NCI-H748 (cell line): ENCODE data around the gene SUSD4.
A peak's percentile ranks its signal among the peaks of the same experiment; 100 is the strongest.

Experiments
- DNase-seq: peaks from one replicate; lab custom pipeline; 2025; ENCODE audit not compliant: unreplicated experiment; lab: John Stamatoyannopoulos, UW

SUSD4 gene

DNA sequence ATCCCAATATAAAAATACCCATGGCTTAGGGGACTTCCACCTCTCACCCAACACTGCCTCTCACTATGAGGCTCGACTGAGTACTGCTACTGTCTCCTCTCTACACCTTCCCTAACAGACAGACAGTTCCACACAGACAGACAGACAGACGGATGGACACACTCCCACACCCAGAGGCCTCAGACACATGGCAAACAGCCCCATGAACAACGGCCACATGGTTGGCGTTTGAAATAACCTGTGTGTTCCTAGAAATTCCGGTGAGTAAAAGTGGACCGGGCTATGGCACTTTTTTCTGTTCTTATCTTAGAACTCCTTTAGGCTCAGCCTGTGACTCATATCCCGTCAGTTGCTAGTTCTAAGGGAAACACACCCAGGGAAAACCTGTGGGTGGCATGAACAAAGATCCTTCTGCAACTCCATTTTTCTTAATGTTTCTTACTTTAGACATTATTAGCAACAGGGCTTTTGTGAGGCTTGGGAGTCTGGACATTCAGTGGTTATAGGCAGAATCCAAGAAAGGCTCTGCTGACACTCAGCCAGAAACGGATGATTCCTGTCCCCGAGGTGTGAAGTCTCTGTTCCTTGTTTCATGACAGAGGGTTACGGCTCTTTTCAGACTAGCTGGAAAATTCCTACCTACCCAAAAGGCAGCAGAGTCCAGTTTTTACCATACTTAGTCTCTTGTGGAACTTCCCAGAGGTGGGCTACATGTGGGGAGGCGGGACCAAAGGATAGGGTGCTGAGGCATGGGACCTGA lies 130.4 kb downstream of the SUSD4 start:
- DNase-seq, result peak; percentile 23

DNA sequence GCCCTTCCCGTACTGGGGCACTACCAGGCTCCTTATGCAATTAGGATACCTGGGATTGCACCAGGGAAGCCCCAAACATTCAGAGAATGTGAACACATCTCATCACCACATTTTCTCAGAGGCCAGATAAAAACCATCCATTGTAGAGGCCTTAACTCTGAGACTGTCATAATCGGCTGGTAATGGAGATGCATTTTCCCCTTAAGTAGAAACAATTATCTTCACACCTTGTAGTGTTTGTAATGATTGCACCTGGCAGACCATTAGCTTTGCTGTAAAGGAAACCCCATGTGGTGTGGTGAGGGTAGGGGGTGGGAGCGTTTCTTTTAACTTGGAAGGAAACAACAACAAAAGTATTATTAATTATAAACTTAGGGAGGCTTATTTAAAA lies 131.0 kb downstream of the SUSD4 start:
- peak; percentile 80 for DNase-seq

DNA sequence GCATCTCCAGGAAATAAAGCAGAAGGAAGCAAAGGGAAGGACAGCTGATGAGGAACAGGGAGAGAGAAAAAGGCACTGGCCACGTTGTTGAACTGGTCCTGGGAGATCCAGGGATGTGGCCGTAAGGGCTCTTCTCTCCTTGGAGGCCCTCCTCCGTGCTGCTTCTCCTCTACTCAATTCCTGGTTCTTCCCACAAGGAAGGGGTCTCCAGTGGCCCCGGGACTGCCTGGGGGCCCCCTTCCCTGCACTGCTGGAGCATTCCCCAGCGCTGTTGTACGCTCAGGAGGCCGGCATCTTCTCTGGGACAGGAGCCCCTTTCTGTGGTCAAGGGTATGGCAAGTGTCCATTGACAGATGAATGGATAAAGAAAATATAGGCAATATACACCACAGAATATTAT lies 132.4 kb downstream of the SUSD4 start:
- DNase-seq, result no peak

DNA sequence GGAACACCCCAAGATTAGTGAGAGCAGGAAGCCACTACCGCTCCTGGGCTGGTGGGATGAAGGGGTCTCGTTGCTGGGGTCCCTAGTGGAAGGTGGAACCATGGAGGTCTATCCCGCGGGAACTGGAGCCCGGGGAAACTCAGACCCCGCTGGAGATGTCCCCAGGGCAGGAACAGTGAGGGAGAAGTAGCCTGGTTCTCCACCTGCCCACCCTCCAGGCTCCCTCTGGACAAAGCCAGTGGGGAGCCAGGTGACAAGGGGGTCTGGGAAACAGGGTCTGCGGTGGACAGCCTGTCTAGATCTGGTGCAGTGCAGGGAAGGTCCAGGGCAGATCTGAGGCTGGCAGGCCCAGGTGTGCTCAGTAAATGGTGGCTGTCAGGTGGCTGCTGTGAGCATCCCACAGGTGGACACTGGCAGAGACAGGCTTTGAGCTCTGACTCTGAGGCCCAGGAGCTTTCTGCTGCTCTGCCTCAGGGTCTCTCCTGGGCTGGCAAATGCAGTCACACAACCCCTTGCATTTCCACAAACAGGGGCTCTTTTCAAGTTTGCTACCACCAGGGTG lies 132.9 kb downstream of the SUSD4 start:
- DNase-seq, result no peak

DNA sequence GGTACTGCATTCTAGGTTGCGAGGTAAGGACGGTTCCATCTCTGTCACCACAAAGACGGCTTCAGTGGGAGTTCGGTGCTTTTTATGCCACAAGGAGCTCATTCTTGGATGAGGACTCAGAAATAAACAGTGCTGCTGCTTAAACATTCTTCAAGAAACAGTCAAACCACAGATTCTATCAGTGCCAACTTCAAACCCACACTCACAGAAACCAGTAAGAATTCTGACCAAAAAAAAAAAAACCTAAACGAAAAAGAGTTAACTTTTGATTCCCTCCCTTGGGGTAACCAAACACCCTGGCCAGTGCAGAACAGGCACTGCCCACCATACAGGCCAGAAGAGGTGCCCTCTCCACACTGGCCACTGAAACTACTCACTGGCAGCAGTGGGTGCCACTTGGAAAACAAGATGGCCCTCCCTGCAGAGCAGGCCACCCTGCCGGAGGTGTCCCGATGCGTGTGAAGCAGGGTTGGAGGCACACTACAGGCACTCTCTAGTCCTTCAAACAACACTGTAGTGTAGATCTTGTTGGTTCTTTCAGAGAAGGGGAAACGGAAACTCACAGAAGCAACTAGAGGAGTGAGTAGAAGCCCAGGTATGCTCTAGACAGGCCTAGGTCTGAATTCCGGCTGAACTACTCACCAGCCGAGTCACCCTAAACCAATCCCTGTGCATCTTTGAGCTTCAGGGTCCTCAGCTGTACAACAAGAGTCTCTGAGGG lies 133.7 kb downstream of the SUSD4 start:
- no peak for DNase-seq

DNA sequence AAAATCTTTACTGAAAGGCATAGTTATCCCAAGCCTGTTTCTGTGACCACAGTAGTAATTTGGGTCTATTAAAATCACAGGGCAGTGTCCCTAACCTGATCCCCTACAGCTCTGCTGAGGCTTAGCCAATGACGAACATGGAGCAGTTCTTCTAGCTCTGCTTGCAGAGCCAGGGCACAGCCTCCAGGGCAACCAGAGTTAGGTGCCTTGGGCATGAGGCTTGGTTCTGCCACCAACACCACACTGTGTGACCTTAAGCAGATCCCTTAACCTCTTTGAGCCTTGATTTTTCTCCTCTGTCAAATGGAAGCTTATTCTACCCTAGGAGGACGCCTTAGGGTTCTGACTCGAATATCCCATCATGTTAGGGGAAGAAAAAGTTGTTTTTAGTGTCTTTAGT lies 134.2 kb downstream of the SUSD4 start:
- no peak for DNase-seq

DNA sequence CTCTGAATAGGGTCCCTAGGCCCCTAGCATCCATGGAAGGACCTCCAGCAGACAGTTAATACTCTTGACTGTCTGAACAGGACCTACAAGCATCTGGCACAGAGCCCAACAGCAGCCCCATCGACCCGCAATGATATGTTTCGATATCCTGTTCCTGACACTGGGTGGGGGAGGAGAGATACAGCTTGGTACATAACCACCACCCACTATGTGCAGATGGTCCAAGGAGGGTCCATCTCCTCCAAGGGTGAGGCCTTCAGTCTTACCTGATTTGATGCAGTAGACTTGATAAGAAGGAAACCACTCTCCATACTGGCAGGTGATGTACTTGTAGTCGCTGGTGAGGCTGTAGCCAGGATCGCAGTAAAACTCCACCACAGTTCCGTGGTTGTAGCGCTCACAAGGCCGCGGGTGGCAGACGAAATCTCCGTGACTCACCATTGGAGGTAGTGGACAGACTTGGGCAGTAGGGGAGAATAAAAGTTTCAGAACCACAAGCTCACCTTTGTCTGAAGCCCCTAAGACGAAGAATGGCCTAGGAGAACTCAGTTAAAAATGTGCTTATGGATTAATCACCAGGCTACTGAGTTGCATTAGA lies 134.9 kb downstream of the SUSD4 start:
- no peak for DNase-seq

DNA sequence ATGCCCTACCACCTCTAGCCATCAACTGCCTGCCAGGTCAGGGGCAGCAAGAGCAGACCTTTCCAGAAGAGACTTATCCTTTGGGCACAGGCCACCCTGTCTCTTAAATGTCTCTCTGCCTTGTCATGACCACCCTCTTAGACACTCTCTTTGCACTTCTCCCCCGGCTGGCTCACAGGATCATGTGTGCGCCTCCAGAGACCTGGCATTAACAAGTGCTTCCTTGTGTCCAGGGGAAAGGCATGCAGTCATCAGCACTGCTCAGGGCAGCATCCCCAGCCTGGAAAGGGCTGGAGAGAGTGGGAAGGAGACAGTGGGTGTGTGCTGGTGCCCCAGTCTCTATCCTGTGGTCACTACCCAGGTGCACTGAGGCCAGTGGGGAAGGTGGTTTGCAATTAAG lies 135.8 kb downstream of the SUSD4 start:
- DNase-seq, result no peak

DNA sequence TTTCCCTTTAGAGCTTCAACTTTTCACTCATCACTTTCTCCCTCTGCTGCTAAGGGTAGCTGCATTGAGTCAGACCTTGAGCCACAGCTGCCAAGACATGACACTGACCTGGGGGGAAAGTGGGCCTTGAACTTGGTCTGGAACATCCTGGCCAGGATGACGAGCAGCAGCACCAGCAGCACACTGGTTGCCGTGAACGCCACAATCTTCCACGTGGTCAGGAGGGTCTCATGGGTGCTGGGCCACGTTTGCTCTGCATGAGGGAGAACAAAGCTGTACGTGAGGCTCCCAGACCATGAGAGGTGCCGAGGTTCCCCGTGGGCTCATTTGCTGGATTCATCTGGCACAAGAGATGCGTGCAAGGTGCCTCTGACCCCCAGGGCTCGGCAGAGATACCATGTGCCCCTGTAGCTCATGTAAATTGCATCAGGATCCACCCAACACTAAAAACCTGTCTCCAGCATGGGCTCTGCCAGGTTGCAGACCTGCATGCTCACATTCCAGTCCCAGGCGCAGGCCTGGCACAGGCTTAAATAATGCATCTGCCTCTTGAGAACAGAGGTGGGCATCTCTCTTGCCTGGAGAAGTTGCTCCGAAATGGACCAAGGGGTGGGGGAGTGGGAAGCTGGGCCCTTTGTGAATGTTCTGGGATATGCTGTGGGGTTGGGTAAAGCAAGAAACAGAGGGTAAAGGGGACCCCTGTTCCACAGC lies 136.3 kb downstream of the SUSD4 start:
- no peak for DNase-seq

DNA sequence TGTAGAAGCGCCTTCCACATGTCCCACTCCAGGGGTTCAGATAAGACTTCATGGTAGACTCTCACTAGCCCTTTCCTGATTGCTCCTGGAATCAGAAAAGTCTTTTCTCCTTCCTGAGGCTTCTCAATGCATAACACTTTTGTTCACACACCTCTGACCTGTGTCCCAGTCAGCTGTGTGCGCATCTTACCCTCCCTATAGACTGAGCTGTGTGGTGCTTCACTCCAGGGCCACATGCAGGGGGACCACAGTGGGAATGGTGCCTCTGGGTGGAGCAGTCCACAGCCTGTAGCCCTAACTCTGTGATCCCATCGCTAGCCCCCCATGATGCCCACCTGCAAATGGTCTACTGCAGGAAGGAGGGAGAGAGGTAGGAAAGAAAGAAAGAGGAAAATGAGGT lies 136.9 kb downstream of the SUSD4 start:
- DNase-seq, result no peak

DNA sequence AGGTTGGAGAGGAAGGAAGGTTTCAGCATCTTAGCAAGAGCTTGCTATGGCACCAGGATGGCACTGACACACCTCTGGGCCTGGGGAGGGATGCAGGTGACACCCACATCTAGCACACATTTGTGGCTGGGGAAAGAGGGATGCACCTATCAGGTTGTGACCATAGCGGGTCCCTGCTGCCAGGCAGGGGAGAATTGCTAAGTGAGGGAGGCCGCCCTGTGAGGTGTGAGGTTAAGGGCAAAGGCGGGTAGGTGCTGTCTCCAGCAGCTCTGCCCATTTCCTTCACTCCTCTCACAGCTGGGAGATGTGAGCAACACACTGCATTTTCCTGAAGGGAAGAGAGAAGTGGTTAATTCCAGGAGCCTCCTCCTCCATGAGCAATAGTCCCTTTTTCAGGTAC lies 137.7 kb downstream of the SUSD4 start:
- no peak for DNase-seq

DNA sequence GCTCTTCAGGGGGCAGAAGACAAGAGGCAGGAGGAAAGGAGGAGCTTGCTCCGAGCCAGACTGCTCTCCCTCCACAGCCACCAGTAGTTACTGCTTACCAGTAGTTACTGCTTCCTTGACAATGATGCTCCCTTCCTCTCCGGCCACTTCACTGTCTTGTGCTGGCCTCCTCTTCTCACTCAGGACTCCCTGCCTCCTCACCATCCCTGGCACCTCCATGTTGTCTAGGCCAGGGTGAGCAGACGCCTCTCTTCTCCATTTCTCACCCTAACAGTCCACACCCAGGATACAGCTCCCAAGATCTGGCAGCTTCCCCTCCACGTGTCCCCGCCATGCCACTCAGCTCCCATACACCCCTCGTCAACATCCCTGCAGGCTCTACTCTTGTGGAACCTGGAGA lies 138.5 kb downstream of the SUSD4 start:
- DNase-seq, result no peak

DNA sequence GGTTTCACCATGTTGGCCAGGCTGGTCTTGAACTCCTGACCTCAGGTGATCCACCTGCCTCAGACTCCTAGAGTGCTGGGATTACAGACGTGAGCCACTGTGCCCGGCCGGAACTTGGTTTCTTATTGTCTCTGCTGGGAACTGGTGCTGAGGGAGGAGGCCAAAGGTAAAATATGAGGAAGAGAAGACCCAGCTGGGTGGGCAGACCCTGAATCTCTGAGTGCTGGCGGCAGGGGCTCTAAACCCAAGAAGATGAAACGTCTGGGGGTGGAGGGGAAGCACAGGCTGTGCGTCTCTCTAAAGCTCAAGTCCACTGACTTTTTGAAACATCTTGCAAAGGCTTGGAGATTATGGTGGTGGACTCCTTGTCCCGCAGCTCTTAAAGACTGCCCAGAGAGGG lies 138.9 kb downstream of the SUSD4 start:
- DNase-seq, result no peak

DNA sequence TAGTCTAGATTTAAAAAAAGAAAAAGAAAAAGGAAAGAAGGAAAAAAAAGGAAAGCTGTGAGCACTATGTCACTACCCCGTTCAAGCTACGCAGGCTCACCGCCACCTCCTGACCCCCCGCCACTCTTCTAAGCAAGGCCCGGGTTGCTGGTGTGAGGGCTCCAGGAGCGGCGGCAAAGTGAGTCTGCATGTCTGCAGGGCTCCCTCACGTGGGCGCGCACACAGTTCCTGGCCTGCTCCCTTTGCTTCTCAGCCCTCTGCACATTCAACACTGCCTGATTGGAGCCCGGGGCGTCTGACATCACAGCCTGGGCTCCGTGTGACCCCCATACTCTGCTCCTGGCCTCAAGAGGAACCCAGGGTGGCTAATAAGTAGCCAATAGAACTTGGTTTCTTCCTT lies 139.5 kb downstream of the SUSD4 start:
- DNase-seq, result no peak

DNA sequence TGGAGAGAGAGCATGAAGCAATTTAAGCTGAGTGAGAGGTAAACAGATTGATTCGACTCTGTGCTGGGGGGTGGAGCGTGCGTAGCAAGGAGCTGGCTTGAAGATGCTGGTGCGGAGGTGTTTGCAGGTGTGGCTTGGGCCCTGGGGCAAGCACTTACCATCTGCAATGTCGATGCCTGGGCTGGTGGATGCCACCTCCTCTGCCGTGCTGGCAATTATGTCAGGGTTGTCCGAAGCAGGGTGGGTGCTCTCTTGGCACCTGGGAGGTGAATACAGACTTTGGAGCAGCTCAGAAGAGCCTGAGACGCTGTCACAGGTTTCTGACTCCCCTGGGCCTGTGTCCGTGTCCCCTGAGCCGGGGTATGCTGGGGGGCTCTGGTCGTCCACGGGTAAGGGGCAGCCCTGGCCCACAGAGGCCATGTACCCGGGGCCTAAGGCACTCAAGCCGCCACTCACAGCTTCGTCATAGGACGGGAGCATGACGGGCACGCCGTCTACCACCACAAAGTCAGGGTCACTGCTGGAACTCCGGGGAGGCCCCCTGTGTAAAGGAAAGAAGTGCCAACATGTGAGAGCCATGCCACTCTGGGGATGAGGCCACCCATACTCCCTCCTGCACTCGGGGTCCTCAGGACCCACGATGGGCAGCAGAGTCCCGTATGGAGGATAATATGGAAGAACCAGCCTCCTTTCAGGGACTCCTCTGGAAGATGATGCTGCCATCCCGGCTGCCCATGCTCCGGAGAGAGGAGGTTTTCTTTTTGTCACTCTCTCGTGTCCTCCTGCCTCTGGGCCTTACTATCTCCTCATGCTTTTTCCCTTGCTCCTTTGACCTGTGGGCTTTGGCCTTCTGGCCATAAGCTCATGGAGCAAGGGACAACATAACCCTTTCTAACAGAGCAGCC lies 140.6 kb downstream of the SUSD4 start:
- no peak for DNase-seq

DNA sequence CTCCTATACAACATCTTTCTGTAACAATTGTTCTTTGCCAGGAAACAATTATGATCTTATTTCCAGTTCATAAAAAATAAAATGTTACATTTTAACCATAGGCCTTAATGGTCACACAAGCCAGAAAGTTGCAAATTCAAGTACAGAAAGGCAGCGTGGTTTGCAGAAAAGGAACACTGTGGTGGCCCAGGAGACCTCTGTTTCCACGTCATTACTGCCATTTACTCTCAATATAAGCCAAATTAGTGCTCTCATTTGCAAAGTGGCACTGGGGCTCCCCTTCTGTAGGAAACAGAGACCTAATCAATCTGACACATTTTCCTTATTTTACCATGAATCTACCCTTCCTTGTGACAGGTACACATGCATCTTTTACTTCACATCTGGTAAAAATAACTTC lies 141.6 kb downstream of the SUSD4 start:
- DNase-seq, result no peak

DNA sequence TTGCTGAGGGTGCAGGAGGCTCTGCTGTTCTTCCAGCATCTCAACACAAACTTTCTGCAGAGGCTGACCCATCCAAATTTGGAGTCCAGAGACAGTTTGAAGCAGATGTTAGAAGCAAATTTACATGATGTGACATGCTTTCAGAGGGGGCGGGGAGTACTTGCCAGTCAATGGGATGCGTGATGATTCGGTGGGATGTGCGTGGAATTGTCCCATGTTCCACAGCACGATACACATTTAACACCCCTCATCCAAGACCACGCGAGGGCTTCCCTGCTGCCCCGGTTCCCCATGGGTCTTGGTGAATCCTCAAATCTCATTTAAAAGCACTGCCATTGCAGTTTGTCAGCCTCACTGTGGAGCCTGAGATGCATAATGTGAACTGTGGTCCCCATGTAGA lies 142.3 kb downstream of the SUSD4 start:
- no peak for DNase-seq

DNA sequence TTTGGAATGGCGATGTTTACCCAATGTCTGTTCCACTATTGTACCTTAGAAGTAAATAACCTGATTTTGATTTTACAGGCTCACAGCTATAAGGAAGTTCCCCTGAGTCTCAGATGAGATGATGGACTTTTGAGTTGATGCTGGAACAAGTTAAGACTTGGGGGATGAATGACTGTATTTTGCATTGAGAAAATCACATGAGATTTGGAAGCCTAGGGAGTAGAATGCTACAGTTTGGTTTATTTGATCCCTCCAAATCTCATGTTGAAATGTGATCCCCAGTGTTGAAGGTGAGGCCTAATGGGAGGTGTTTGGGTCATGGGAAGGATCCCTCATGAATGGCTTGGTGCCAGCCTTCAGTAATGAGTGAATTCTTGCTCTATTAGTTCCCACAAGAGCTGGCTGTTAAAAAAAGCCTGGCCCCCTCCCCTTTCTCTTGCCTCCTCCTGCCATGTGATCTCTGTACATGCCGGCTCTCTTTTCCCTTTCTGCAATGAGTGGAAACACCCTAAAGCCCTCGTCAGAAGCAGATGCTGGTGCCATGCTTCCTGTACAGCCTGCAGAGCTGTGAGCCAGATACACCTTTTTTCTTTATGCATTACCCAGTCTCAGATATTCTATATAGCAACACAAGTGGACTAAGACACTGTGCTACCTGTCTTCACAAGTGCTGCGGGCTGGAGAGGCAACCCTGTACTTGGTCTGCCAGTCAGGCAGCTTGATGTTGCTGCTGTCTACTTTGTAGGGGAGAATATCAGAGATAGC lies 143.9 kb downstream of the SUSD4 start:
- DNase-seq, result no peak

DNA sequence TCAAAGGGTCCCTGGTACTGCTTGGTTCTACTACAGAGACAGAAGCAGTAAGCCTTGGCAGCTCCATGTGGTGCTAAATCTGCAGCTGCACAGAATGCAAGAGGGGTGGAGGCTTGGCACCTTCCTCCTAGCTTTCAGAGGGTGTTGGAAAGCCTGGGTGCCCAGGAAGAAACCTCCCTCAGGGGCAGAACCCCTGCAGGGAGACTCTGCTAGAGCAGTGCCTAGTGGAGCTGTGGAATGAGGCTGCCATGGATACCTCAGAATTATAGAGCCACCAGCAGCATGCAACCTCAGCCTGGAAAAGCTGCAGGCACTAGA lies 144.7 kb downstream of the SUSD4 start:
- DNase-seq, result no peak

DNA sequence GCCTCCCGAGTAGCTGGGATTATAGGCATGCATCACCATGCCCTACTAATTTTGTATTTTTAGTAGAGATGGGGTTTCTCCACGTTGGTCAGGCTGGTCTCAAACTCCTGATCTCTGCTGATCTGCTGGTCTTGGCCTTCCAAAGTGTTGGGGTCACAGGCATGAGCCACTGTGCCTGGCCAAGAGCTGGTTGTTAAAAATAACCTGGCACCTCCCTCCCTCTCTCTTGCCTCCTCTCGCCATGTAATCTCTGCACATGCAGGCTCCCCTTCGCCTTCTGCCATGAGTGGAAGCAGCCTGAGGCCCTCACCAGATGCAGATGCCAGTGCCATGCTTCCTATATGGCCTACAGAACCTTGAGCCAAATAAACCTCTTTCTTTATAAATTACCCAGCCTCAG lies 146.2 kb downstream of the SUSD4 start:
- DNase-seq, result no peak
